Esophagus (tissue), 2 donors: ENCODE measurements around the gene BMPR1B. TPM values are rescaled to one million over a fixed set of nuclear protein-coding genes. Genes with fewer than 3 reads are reported as not detected.

Source experiments
- H3K27ac ChIP-seq, 2 donors: one replicate each; pipeline ENCODE4 v1.5.1; 2013; ENCODE audit warnings: low read depth in 2 of 2, mild to moderate bottlenecking in 2 of 2, inconsistent platforms in 1 of 2, low read length in 1 of 2, moderate library complexity in 1 of 2
- H3K27me3 ChIP-seq, 2 donors: one replicate each; pipeline ENCODE4 v1.6.1; 2013; ENCODE audit warnings: low read length in 2 of 2, control low read depth in 1 of 2, mild to moderate bottlenecking in 1 of 2; ENCODE audit not compliant: insufficient read depth in 2 of 2, control insufficient read depth in 1 of 2
- H3K36me3 ChIP-seq, 2 donors: one replicate each; pipeline ENCODE4 v1.6.1; 2013; ENCODE audit warnings: low read length in 1 of 2; ENCODE audit not compliant: control insufficient read depth in 2 of 2, insufficient read depth in 2 of 2
- H3K4me1 ChIP-seq, 2 donors: one replicate each; pipeline ENCODE4 v1.6.1; 2013; ENCODE audit warnings: low read length in 1 of 2; ENCODE audit not compliant: control insufficient read depth in 2 of 2, insufficient read depth in 2 of 2
- H3K4me3 ChIP-seq, 2 donors: one replicate each; pipeline ENCODE4 v1.5.1; 2013; ENCODE audit warnings: low read length in 2 of 2, mild to moderate bottlenecking in 2 of 2, low read depth in 1 of 2, moderate library complexity in 1 of 2
- H3K9me3 ChIP-seq, 2 donors: one replicate each; pipeline ENCODE4 v1.6.1; 2013; ENCODE audit warnings: mild to moderate bottlenecking in 2 of 2, low read depth in 1 of 2, low read length in 1 of 2, moderate library complexity in 1 of 2; ENCODE audit not compliant: control insufficient read depth in 2 of 2, insufficient read depth in 1 of 2
- WGBS, 2 donors: extraction: QIAGEN DNeasy Blood & Tissue Kit; methylation state at CpG; one replicate each; pipeline ENCODE4 v1.1.7; 2013; 5-methylcytosine and 5-hydroxymethylcytosine counted together
- polyA plus RNA-seq, 2 donors: library from polyadenylated mRNA; stranded (reverse); fragments of 200-250 nt; gene quantifications; one replicate each; pipeline ENCODE4 v1.2.3, GENCODE V29; 2013
- donor health status: healthy with polysubstance abuse.
- donor health status: Bipolar disorder and iron deficiency.

The BMPR1B gene
- polyA plus RNA-seq, 2 donors, result 0.18 to 0.22 TPM

- Histone ChIP-seq H3K27me3 (no peaks in the 10 kb centered on the region), H3K9me3 (no peaks in the 10 kb centered on the region), H3K4me1 (no peaks in the 10 kb centered on the region), H3K4me3 (no peak overlapping the region), H3K36me3 (no peaks in the 10 kb centered on the region), H3K27ac (no peak overlapping the region)
- 78 to 83% methylated on average over 2 of the region's 2 CpGs for WGBS, 2 donors
Observed at GRCh38 chr4:95068818-95069478, 311.2 kb downstream of the BMPR1B start.

- no peaks in the 10 kb centered on the region for H3K27me3 ChIP-seq
- WGBS, 2 donors, result 84 to 92% methylated on average over 3 of the region's 3 CpGs
- H3K36me3 ChIP-seq, result no peaks in the 10 kb centered on the region
- H3K27ac ChIP-seq, result no peak overlapping the region
- H3K4me1 ChIP-seq, result no peaks in the 10 kb centered on the region
- H3K4me3 ChIP-seq, result no peak overlapping the region
- no peaks in the 10 kb centered on the region for H3K9me3 ChIP-seq
Observed at GRCh38 chr4:95071851-95072250, 314.1 kb downstream of the BMPR1B start.

DNA sequence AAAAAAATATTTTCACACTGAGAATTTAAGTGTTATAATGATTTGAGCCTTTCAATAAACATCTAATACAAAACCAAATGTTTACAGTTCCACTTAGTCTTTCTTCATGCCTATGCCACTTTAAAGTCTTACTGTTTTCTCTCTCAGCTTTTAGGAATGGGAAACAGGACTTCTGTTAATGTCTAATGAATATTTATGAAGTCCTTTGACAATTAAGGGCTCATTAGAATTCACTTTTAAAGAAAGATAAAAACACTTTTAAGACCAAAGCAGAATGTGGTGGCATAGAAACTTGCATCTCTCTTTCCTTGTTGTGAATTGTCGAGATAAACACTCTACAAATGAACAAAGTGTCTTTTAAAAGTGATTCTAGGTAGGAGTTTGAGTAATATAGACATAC is 315.9 kb downstream of the BMPR1B start:
- Histone ChIP-seq H3K27ac (no peak overlapping the region), H3K4me1 (no peaks in the 10 kb centered on the region), H3K4me3 (no peak overlapping the region), H3K9me3 (no peaks in the 10 kb centered on the region), H3K36me3 (no peaks in the 10 kb centered on the region), H3K27me3 (no peaks in the 10 kb centered on the region)
- WGBS, 2 donors, result 79 to 92% methylated on average over 1 of the region's 1 CpG

DNA sequence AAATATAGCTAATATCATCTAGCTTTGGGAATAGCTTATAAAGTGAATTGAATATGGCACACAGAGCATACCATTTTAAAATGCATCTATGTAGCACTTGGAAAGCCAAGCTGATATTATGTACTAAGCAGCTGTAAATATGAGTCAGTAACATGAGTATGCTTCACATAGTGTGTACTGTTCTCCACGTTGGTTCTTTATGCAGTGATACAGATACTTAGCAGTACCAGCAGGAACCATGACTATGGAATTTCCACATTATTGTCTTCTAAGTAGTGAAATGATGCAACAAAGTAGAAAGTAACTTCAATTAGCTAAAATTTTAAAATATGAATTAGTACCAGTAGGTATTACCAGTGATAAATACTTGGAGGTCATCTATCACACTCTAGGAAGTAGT is 320.1 kb downstream of the BMPR1B start:
- Histone ChIP-seq H3K36me3 (no peaks in the 10 kb centered on the region), H3K4me1 (no peaks in the 10 kb centered on the region), H3K27ac (no peak overlapping the region), H3K9me3 (no peaks in the 10 kb centered on the region), H3K27me3 (no peaks in the 10 kb centered on the region), H3K4me3 (no peak overlapping the region)
- WGBS, 2 donors, result 57 to 65% methylated on average over 1 of the region's 1 CpG

- Histone ChIP-seq H3K9me3 (no peaks in the 10 kb centered on the region), H3K4me1 (peaks cover 0 to 2% of the 10 kb centered on the region in 2 donors)
- 46 to 68% methylated on average over 3 of the region's 3 CpGs for WGBS, 2 donors
Observed at GRCh38 chr4:95080969-95081368, 323.2 kb downstream of the BMPR1B start.

DNA sequence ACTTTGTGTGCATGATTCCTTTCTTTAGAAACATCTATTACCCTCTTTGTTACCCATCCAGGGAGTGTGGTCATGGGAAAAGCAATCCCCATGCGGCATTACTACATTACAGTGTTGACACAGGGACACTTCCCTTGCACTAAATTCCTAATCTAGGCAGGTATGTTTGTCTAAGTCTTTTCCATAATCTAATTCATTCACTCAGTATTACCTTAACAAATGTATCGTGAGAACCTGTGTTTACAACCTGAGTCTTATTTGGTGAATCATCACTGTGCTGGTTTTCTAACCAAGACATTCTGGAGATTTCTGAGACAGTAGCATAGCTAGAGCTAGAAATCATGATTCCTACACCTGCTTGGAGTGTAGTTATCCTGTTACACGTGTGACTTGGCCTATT is 326.8 kb downstream of the BMPR1B start:
- H3K4me1 ChIP-seq, result peaks cover 0 to 2% of the 10 kb centered on the region in 2 donors
- H3K27ac ChIP-seq, result no peak overlapping the region
- H3K27me3 ChIP-seq, result no peaks in the 10 kb centered on the region
- no peaks in the 10 kb centered on the region for H3K9me3 ChIP-seq
- WGBS, 2 donors, result 53 to 64% methylated on average over 3 of the region's 3 CpGs
- no peaks in the 10 kb centered on the region for H3K36me3 ChIP-seq
- H3K4me3 ChIP-seq, result no peak overlapping the region

More at GRCh38 chr4:95080969-95081368, 323.2 kb downstream of the BMPR1B start:
- no peak overlapping the region for H3K27ac ChIP-seq
- no peaks in the 10 kb centered on the region for H3K36me3 ChIP-seq
- H3K27me3 ChIP-seq, result no peaks in the 10 kb centered on the region
- H3K4me3 ChIP-seq, result no peak overlapping the region

DNA sequence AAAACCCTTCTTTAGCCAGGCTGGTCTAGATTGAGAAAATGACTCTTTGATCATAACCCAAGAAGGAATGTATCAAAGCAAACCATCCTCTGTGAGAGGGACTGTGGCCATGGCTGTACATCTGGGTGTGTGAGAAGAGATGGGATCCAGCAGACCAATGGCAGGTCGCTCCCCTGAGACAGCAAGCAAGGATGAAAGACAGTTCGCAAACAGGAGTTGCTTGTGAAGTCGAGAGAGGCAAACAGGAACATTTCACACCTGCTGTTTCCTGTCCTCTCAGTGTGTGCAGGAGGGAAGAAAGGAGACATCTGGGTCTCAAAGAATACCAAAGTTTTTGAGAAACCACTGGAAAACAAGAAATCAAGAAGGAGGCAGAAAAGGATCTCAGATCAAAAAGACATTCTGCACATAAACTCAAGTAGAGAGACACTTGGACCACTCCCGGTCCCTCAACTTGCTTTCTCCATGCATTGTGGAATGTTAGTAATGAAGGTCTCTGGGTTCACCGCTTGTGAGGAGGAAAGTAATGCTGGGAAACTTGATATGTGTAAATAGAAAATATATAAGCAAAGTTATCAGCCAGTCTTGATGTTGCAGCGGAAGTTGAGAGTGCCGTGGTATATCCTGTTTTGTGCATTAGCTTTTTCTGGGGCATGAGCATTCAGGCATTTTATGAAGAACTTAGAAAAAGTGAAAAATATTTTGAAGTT is 327.5 kb downstream of the BMPR1B start:
- no peaks in the 10 kb centered on the region for H3K27me3 ChIP-seq
- H3K9me3 ChIP-seq, result no peaks in the 10 kb centered on the region
- 65 to 71% methylated on average over 7 of the region's 7 CpGs for WGBS, 2 donors
- no peak overlapping the region for H3K4me3 ChIP-seq
- no peaks in the 10 kb centered on the region for H3K36me3 ChIP-seq
- no peak overlapping the region for H3K27ac ChIP-seq
- H3K4me1 ChIP-seq, result peaks cover 0 to 2% of the 10 kb centered on the region in 2 donors

GRCh38 chr4:95086551-95086950 is 328.8 kb downstream of the BMPR1B start:
- H3K27ac ChIP-seq, result no peak overlapping the region

GRCh38 chr4:95087657-95088455 is 330.1 kb downstream of the BMPR1B start:
- Histone ChIP-seq H3K36me3 (no peaks in the 10 kb centered on the region), H3K4me3 (no peak overlapping the region), H3K4me1 (peaks cover 0 to 2% of the 10 kb centered on the region in 2 donors), H3K27ac (no peak overlapping the region), H3K9me3 (no peaks in the 10 kb centered on the region), H3K27me3 (no peaks in the 10 kb centered on the region)
- WGBS, 2 donors, result 60 to 72% methylated on average over 2 of the region's 2 CpGs

More at GRCh38 chr4:95086551-95086950, 328.8 kb downstream of the BMPR1B start:
- Histone ChIP-seq H3K27me3 (no peaks in the 10 kb centered on the region), H3K36me3 (no peaks in the 10 kb centered on the region), H3K4me3 (no peak overlapping the region), H3K4me1 (peaks cover 0 to 2% of the 10 kb centered on the region in 2 donors), H3K9me3 (no peaks in the 10 kb centered on the region)
- WGBS, 2 donors, result 56 to 57% methylated on average over 1 of the region's 1 CpG
